HL-60 (cell line): Measurements from ENCODE around the gene C12orf75.
A peak's percentile ranks its signal among the peaks of the same experiment; 100 is the strongest.

Source experiments
- DNase-seq, 2 experiments: peaks; one replicate each; pipeline ENCODE4 v3.0.0-alpha.2; 2010 to 2020; ENCODE audit warnings: low read depth in 1 of 2, low spot score in 1 of 2
- H3K27ac ChIP-seq: fragments of 250-450 bp; sonication (Bioruptor Pico); replicated peaks from 2 replicates; pipeline ENCODE4 v1.5.1; 2020; ENCODE audit warnings: mild to moderate bottlenecking, moderate library complexity
- H3K27me3 ChIP-seq: fragments of 250-450 bp; sonication (Bioruptor Pico); 2 replicates; pipeline ENCODE4 v1.5.1; 2021; ENCODE audit warnings: mild to moderate bottlenecking, moderate library complexity; ENCODE audit not compliant: insufficient read depth, poor library complexity, severe bottlenecking
- H3K4me3 ChIP-seq: replicated peaks from 2 replicates; pipeline ENCODE4 v1.5.1; 2011; ENCODE audit warnings: mild to moderate bottlenecking, control low read depth, low read length; ENCODE audit not compliant: insufficient read depth
- GABPA ChIP-seq: IDR thresholded peaks from 2 replicates; pipeline ENCODE4 v1.6.1; 2012; ENCODE audit warnings: low read depth
- POLR2AphosphoS5 ChIP-seq: IDR thresholded peaks from 2 replicates; pipeline ENCODE4 v1.6.1; 2012; ENCODE audit warnings: low read depth
- SPI1 ChIP-seq: IDR thresholded peaks from 2 replicates; pipeline ENCODE4 v1.6.1; 2012; ENCODE audit warnings: low read depth, mild to moderate bottlenecking, borderline replicate concordance
- TF ChIP-seq, protein P1 (sequence below): IDR thresholded peaks from one replicate; pipeline ENCODE4 v1.5.1; 2011; ENCODE audit warnings: low read length, control low read depth, inconsistent platforms; ENCODE audit not compliant: insufficient read depth
- TF ChIP-seq, protein P2 (sequence below): IDR thresholded peaks from 2 replicates; pipeline ENCODE4 v1.6.1; 2012; ENCODE audit warnings: low read depth; ENCODE audit not compliant: insufficient replicate concordance

Gene C12orf75

DNA sequence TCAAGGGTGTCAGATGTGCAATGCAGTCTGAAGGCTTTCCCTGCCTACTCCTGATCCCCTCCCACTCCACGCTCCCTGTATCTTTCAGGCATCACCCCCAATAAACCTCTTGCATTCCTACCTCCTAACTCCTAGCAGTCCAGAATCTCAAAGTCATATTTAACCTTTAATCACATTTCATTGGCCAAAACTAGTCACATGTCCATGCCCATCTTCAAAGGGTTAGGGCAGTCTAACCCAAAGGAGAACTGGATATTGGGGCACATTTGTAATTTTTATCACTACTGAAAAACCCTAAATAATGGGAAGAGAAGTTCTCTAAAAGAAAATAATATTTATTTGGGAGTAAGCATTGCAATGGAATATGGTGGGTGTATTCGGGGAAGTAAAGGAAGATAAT is 5.4 kb upstream of the C12orf75 start:
- DNase-seq: no peak
- Histone ChIP-seq H3K4me3 (no peak overlapping the region), H3K27me3 (peaks cover 14% of the 10 kb centered on the region), H3K27ac (no peak overlapping the region)
- TF ChIP-seq GABPA (no peak), SPI1 (no peak), POLR2AphosphoS5 (no peak)
- TF ChIP-seq, protein P1, sequence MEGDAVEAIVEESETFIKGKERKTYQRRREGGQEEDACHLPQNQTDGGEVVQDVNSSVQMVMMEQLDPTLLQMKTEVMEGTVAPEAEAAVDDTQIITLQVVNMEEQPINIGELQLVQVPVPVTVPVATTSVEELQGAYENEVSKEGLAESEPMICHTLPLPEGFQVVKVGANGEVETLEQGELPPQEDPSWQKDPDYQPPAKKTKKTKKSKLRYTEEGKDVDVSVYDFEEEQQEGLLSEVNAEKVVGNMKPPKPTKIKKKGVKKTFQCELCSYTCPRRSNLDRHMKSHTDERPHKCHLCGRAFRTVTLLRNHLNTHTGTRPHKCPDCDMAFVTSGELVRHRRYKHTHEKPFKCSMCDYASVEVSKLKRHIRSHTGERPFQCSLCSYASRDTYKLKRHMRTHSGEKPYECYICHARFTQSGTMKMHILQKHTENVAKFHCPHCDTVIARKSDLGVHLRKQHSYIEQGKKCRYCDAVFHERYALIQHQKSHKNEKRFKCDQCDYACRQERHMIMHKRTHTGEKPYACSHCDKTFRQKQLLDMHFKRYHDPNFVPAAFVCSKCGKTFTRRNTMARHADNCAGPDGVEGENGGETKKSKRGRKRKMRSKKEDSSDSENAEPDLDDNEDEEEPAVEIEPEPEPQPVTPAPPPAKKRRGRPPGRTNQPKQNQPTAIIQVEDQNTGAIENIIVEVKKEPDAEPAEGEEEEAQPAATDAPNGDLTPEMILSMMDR: no peak
- TF ChIP-seq, protein P2, sequence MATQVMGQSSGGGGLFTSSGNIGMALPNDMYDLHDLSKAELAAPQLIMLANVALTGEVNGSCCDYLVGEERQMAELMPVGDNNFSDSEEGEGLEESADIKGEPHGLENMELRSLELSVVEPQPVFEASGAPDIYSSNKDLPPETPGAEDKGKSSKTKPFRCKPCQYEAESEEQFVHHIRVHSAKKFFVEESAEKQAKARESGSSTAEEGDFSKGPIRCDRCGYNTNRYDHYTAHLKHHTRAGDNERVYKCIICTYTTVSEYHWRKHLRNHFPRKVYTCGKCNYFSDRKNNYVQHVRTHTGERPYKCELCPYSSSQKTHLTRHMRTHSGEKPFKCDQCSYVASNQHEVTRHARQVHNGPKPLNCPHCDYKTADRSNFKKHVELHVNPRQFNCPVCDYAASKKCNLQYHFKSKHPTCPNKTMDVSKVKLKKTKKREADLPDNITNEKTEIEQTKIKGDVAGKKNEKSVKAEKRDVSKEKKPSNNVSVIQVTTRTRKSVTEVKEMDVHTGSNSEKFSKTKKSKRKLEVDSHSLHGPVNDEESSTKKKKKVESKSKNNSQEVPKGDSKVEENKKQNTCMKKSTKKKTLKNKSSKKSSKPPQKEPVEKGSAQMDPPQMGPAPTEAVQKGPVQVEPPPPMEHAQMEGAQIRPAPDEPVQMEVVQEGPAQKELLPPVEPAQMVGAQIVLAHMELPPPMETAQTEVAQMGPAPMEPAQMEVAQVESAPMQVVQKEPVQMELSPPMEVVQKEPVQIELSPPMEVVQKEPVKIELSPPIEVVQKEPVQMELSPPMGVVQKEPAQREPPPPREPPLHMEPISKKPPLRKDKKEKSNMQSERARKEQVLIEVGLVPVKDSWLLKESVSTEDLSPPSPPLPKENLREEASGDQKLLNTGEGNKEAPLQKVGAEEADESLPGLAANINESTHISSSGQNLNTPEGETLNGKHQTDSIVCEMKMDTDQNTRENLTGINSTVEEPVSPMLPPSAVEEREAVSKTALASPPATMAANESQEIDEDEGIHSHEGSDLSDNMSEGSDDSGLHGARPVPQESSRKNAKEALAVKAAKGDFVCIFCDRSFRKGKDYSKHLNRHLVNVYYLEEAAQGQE: no peak

DNA sequence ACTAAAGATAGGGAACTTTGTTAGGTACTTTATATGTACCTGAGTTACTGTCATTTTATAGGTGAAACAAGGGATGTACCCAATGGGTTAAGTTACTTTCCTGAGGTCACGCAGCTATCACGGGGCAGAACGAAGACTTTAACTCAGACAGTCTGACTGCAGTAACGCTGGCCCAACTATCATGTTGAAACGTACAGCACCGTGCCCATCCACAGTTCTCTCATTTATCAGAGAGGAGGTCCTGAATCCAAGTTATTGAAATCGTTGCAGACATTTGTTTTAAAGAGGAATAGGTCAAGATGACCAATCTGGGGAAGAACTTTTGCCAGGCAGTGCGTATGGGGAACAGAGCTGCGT is 587 bp upstream of the C12orf75 start:
- Histone ChIP-seq H3K27me3 (peaks cover 40% of the 10 kb centered on the region), H3K4me3 (peak overlapping the region; percentile 36), H3K27ac (no peak overlapping the region)
- no peak for TF ChIP-seq GABPA
- TF ChIP-seq SPI1: no peak
- TF ChIP-seq, protein P2: no peak
- TF ChIP-seq POLR2AphosphoS5: no peak
- TF ChIP-seq, protein P1: no peak
- no peak for DNase-seq

DNA sequence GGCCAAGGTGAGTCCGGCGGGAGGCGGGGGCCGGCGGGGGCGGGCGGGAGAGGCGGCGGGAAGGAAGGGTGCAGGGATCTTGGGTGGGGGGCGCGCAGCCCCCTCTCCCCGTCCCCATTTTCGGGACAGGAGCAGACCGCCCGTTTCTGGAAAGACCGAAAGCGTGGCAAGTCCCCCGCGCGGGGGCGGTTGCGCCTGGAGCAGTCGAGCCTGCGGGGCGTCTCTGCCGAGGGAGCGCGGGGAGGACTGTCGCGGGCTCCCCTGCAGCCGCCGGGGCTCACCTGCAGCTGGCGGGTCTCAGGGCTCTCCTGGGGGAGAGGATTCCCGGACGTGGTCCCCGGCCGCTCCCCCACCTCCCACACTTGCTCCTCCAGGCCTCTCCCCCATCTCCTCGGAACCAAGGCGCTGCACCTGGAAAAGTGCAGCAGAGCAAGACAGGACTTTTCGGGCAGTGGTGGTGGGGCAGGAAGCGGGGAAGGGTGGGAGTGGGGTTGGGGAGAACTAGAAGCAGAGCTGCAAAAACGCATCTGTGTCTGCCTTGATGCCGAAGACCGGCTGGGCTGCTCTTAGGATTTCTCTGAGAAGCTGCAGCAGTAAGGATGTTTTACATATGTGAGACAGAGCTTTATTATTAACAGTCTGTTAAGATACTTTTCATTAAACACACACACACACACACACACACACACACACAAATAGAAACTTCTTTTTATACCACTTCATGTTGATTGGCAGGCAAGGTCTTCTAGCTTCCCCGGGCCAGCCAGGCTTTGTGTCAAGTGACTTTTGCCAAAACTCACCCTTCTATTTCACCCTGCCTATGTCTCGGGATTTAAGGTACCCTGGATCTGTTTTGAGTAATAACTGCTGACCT is 677 bp downstream of the C12orf75 start:
- no peak for DNase-seq
- TF ChIP-seq, protein P1: no peak
- TF ChIP-seq GABPA (no peak), SPI1 (no peak), POLR2AphosphoS5 (no peak)
- TF ChIP-seq, protein P2: no peak
- Histone ChIP-seq H3K27me3 (peaks cover 37% of the 10 kb centered on the region), H3K4me3 (peak overlapping the region; percentile 36), H3K27ac (no peak overlapping the region)
